Skin of body (tissue), 2 donors: Measurements from ENCODE around the gene OLIG2. TPM values are rescaled to one million over a fixed set of nuclear protein-coding genes. Genes with fewer than 3 reads are reported as not detected.

Source experiments
- DNase-seq: peaks from one replicate; lab custom pipeline; 2025; lab: John Stamatoyannopoulos, UW
- total RNA-seq: library from RNA; depleted of rRNA; stranded (reverse); fragments of >200 nt; gene quantifications from one replicate; pipeline ENCODE4 v1.2.3, GENCODE V29; 2014

OLIG2 gene
- total RNA-seq, 1 donor from 2014 or later, result 0.10 TPM

- no peak for DNase-seq
Observed at GRCh38 chr21:33063907-33064622, 38.3 kb downstream of the OLIG2 start.

- DNase-seq, result no peak
Observed at GRCh38 chr21:33064623-33065390, 39.1 kb downstream of the OLIG2 start.

DNA sequence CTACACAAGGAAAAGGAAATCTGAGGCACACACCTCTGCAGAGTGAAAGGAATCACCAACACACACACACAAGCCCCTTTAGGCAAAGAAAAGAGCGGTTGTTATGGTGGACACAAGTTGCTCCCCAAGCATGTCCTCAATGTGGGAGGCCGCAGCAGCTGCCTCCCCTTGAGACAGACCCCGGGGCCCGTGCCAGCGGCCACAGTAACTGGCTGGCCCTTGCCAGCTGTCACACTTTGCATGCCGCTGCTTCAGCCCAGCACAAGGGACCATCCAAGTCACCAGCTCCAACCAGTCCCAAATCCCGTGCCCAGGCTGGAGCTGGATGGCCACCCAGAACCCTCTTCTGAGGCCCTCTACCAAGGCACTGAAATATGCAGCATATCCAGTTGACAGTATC lies 41.3 kb downstream of the OLIG2 start:
- DNase-seq, result no peak

DNA sequence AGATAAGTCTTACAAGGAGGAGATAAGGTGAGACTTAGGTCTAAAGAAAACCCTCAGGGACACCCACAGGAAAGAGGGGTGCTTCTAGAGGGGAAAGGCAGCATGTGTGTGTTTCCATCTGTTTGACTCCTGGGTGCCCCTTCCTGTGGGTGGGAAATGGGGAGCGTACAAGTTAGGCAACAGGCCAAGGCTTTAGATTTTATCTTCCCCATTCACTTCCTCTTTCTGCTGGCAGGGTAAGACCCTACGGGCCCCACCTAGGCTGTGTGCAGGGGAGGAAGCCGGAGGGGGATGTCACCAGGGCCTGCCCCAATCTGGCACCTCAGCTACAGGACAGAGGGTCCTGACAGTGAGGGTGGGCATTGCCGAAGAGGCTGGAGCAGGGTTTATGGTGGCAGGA lies 41.7 kb downstream of the OLIG2 start:
- no peak for DNase-seq

GRCh38 chr21:33069243-33069642 lies 43.5 kb downstream of the OLIG2 start:
- DNase-seq, result no peak

GRCh38 chr21:33069645-33069993 lies 43.9 kb downstream of the OLIG2 start:
- DNase-seq, result no peak

DNA sequence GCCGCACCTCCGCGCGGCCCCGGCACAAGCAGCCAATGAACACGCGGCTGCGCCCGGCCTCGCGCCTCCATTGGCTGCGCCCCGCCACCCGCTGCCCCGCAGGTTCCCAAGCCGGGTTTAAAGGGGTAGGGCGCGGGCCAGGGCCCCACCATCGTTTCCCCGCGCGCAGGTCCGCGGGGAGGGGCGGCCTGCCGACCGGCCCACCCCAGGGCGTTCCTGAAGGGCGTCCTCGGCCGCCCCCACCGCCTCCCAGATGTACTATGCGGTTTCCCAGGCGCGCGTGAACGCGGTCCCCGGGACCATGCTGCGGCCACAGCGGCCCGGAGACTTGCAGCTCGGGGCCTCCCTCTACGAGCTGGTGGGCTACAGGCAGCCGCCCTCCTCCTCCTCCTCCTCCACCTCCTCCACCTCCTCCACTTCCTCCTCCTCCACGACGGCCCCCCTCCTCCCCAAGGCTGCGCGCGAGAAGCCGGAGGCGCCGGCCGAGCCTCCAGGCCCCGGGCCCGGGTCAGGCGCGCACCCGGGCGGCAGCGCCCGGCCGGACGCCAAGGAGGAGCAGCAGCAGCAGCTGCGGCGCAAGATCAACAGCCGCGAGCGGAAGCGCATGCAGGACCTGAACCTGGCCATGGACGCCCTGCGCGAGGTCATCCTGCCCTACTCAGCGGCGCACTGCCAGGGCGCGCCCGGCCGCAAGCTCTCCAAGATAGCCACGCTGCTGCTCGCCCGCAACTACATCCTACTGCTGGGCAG lies 44.4 kb downstream of the OLIG2 start, which contains the start of gene OLIG1:
TSS of gene OLIG1 (plus strand) at position 148 of the 750 bp plus-strand sequence. CDS start at position 254, 106 bp downstream.
- no peak for DNase-seq

- no peak for DNase-seq
Observed at GRCh38 chr21:33070744-33070997, 44.9 kb downstream of the OLIG2 start.

DNA sequence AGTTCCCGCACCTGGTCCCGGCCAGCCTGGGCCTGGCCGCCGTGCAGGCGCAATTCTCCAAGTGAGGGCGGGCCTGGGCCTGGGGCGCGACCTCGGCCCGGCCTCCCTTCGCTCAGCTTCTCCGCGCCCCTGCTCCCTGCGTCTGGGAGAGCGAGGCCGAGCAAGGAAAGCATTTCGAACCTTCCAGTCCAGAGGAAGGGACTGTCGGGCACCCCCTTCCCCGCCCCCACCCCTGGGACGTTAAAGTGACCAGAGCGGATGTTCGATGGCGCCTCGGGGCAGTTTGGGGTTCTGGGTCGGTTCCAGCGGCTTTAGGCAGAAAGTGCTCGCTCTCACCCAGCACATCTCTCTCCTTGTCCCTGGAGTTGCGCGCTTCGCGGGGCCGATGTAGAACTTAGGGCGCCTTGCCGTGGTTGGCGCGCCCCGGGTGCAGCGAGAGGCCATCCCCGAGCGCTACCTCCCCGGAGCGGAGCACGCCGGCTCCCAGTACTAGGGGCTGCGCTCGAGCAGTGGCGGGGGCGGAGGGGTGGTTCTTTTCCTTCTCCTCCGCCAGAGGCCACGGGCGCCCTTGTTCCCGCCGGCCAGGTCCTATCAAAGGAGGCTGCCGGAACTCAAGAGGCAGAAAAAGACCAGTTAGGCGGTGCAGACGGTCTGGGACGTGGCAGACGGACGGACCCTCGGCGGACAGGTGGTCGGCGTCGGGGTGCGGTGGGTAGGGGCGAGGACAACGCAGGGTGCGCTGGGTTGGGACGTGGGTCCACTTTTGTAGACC lies 45.4 kb downstream of the OLIG2 start:
- no peak for DNase-seq

GRCh38 chr21:33071770-33072306 lies 46.1 kb downstream of the OLIG2 start:
- DNase-seq, result no peak

- no peak for DNase-seq
Observed at GRCh38 chr21:33073636-33074035, 47.9 kb downstream of the OLIG2 start.

DNA sequence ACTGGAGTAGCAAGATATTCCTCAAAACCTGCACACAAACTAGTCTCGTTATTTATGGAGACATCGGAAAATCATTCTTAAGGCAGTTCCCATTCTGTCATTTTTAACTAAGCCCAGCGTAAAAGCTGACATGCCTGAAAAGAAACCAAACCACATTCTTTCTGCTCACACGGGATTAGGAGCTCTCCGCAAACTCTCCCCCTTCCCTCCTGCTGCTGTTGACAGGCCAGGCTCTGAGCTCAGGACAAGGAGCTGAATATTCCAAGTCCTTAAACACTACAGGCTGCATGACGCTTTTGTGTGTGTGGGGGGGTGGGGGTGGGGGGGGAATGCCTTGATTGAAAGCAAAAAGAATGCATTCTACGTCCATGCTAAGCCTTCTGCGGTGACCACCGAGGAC lies 49.4 kb downstream of the OLIG2 start:
- peak; percentile 43 for DNase-seq

- no peak for DNase-seq
Observed at GRCh38 chr21:33075596-33076195, 50.0 kb downstream of the OLIG2 start.

DNA sequence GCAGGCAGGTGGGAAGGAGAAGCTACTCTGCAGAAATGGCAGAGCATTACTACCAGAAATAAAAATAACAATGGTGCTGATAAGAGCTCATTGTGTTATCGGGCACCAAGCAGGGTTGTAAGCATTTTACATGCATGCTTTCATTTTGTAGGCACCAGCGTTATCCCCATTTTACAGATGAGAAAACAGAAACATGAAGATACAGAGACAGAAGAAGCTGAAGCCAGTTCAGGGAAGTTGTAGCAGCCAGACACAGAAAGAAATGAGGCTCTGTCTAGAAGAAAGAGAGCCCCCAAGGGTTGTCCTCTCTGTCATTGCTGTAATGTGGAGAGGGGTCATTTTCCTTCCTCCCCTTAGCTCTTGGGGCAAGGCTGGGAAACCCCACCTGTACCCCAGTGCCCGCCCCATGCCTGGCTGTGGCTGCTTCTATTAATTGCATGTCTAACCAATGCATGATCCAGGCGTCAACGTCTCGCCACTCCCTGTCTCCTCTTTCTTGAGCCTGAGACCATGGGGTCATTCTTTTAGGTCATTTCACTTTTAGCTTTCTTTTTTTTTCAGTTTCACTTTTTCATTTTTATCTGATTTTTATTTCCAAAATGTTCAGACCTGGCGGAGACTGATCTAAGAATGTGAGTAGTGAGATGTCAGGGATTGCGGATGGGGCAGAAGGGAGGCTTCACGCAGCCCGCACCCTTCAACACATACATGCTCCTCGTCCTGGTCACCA lies 51.0 kb downstream of the OLIG2 start:
- no peak for DNase-seq

Other genes with a start within 250 kb of the OLIG2 start
- 0.20 TPM for gene OLIG1, start 44.2 kb downstream of the OLIG2 start, total RNA-seq
- gene IFNAR2, start 204.0 kb downstream of the OLIG2 start, total RNA-seq, result 9.0 TPM
- gene IL10RB, start 240.4 kb downstream of the OLIG2 start, total RNA-seq, result 28.9 TPM